T-helper 1 cell treated with Interleukin-12 subunit alpha and Interleukin-12 subunit beta and Interleukin-4 antibody, amounts not matched to agents 30 μg/mL and 1 μg/mL, for 36 hours (primary cell): ENCODE data around the gene C5orf15.
A peak's percentile ranks its signal among the peaks of the same experiment; 100 is the strongest.

ENCODE experiments used
- H3K27ac Mint-ChIP-seq: one replicate; pipeline ENCODE4 v1.8.0; 2021; ENCODE audit warnings: mild to moderate bottlenecking, mixed read lengths
- H3K27me3 Mint-ChIP-seq: one replicate; pipeline ENCODE4 v1.8.0; 2021; ENCODE audit warnings: low read depth, mixed read lengths
- H3K36me3 Mint-ChIP-seq: one replicate; pipeline ENCODE4 v1.8.0; 2021; ENCODE audit warnings: low read depth, mixed read lengths
- H3K4me1 Mint-ChIP-seq: one replicate; pipeline ENCODE4 v1.8.0; 2021; ENCODE audit warnings: low read depth, mixed read lengths
- H3K4me3 Mint-ChIP-seq: one replicate; pipeline ENCODE4 v1.8.0; 2021; ENCODE audit warnings: mild to moderate bottlenecking, moderate library complexity, mixed read lengths
- H3K9me3 Mint-ChIP-seq: one replicate; pipeline ENCODE4 v1.8.0; 2021; ENCODE audit warnings: mixed read lengths

Gene C5orf15

DNA sequence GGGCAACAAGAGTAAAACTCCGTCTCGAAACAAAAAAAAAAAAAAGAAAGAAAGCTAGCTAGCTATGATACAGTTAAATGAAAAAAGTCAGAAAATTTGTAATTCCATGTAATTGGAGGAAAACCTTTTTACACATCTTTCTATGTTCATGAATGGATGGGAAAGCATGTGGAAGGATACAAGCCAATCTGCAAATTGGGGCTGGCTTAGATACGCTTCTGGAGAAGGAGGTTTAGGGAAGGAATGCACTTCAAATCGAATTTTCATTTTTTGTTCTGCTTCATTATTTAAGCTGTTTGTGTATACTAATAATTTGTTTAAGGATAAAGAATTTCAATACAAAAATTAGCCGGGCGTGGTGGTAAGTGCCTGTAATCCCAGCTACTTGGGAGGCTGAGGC lies 29.6 kb upstream of the C5orf15 start:
- H3K4me3 Mint-ChIP-seq = no peak overlapping the region
- no peak overlapping the region for H3K27ac Mint-ChIP-seq
- peaks cover 55% of the 10 kb centered on the region for H3K4me1 Mint-ChIP-seq

GRCh38 chr5:133996683-133997252 lies 28.3 kb upstream of the C5orf15 start:
- peaks cover 4% of the 10 kb centered on the region for H3K36me3 Mint-ChIP-seq
- H3K27ac Mint-ChIP-seq = no peak overlapping the region
- no peaks in the 10 kb centered on the region for H3K27me3 Mint-ChIP-seq
- no peak overlapping the region for H3K4me3 Mint-ChIP-seq
- H3K4me1 Mint-ChIP-seq = peaks cover 52% of the 10 kb centered on the region
- H3K9me3 Mint-ChIP-seq = no peaks in the 10 kb centered on the region

More for the DNA sequence above, 29.6 kb upstream of the C5orf15 start:
- Mint-ChIP-seq H3K9me3 (no peaks in the 10 kb centered on the region), H3K27me3 (no peaks in the 10 kb centered on the region), H3K36me3 (peaks cover 4% of the 10 kb centered on the region)

DNA sequence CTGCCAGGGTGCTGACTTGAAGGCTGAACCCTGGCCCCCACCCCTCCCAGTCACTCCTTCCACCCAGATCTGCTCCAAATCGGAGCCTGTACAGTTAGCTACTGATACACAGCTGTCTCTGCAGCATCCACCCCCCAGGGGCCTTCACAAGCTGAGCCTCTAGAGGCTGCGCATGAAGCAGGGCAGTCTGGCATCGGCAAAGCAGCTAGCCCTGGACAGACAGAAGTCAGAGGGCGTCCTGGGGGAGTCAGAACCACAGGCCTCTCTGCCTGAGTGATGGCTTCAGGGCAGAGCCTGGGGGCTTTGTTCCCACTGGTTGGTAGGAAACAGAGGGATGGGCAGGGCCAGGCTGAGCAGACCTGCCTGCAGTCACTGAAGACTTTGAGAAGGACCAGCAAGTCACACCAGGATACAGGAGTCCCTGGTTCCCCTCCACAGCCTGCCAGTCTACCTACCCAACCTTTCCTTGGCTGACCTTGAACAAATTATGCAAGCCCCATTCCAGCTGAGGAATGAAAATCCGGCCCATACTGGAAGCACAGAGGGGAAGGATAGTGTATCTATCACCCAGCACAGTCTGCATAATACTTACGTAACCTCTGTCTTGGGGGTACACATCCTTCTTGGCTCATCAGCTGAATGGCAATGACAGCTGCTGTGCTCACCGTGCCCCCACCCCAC lies 27.6 kb upstream of the C5orf15 start:
- Mint-ChIP-seq H3K4me3 (no peak overlapping the region), H3K36me3 (peaks cover 9% of the 10 kb centered on the region), H3K27me3 (no peaks in the 10 kb centered on the region), H3K4me1 (peaks cover 49% of the 10 kb centered on the region), H3K9me3 (no peaks in the 10 kb centered on the region), H3K27ac (no peak overlapping the region)

DNA sequence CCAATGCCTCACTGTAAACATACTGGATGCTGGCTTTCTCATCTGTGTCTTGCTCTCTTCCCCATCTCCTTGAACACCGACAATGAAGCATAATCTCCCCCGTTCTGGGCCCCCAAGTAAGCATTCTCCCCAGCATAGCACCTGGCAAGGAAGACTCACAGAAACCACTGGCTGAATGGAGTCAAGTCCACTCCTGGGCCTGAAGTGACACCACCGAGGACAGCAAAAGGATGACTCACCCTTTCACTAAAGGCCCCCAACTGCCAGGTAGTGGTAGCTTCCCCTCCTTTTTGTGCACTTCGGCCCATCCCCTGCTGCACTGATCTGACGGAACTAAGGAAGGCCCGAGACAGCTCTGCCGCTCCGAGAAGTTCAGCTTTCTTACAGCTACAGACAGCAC lies 26.9 kb upstream of the C5orf15 start:
- peaks cover 48% of the 10 kb centered on the region for H3K4me1 Mint-ChIP-seq
- H3K27ac Mint-ChIP-seq = no peak overlapping the region
- H3K36me3 Mint-ChIP-seq = peaks cover 13% of the 10 kb centered on the region
- H3K27me3 Mint-ChIP-seq = no peaks in the 10 kb centered on the region
- no peak overlapping the region for H3K4me3 Mint-ChIP-seq
- H3K9me3 Mint-ChIP-seq = no peaks in the 10 kb centered on the region

DNA sequence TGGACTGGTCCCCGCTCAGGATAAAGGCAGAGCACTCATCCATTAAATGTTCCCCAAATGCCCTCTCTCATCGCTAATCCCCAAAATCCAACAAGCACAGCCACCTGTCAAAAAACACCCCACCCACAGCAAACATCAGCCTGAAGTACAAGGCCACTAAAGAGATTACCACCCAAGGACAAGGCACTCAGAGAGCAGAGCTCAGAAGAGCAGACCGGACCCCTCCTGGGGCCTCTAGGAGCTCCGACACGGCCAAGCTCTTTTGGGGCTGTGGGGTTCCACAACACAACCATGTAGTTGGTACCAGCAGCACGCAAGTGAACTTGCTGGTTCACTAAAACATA lies 26.5 kb upstream of the C5orf15 start:
- H3K27me3 Mint-ChIP-seq = no peaks in the 10 kb centered on the region
- no peaks in the 10 kb centered on the region for H3K9me3 Mint-ChIP-seq
- no peak overlapping the region for H3K4me3 Mint-ChIP-seq
- H3K4me1 Mint-ChIP-seq = peaks cover 48% of the 10 kb centered on the region
- H3K36me3 Mint-ChIP-seq = peaks cover 15% of the 10 kb centered on the region
- H3K27ac Mint-ChIP-seq = peak overlapping the region; percentile 22

GRCh38 chr5:133994297-133994989 lies 26.0 kb upstream of the C5orf15 start:
- peak overlapping the region; percentile 22 for H3K27ac Mint-ChIP-seq
- H3K4me1 Mint-ChIP-seq = peaks cover 43% of the 10 kb centered on the region
- H3K9me3 Mint-ChIP-seq = no peaks in the 10 kb centered on the region
- H3K36me3 Mint-ChIP-seq = peaks cover 15% of the 10 kb centered on the region
- H3K4me3 Mint-ChIP-seq = no peak overlapping the region
- no peaks in the 10 kb centered on the region for H3K27me3 Mint-ChIP-seq

GRCh38 chr5:133993185-133993936 lies 24.9 kb upstream of the C5orf15 start:
- H3K9me3 Mint-ChIP-seq = no peaks in the 10 kb centered on the region

DNA sequence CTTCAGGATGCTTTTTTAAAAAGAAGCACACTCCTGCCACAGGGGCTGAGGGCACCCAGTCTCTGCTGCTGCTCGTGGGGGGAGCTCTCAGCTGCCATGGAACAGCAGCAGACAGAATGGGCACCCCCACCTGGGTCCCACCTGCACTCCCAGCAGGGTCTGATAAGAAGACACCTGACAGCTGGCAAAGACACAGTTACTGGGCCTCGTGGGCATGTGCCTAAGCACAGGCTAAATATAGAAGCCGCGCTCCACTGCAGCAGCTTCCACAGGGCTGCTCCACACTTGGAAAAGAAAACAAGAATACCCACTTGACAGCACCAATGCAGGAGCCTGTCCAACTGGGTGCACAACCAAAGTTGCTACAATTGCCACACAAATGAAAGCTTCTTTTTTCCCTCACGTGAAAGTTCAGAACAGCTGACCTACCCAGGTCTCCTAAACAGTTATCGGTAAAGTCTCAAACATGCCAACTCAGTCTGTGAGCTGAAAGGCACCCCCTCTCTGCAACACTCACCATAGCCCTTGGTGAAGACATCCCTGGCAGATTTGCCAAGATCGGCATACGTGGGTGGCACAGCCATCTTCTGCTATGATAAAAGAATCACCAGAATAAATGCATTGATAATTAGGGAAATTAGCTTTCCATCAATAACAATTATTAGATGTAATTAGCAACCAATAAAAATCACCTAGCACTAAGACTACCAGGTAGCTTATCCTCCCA lies 24.2 kb upstream of the C5orf15 start:
- H3K27me3 Mint-ChIP-seq = no peaks in the 10 kb centered on the region
- no peak overlapping the region for H3K4me3 Mint-ChIP-seq
- H3K9me3 Mint-ChIP-seq = no peaks in the 10 kb centered on the region
- peaks cover 22% of the 10 kb centered on the region for H3K36me3 Mint-ChIP-seq
- no peak overlapping the region for H3K27ac Mint-ChIP-seq
- peaks cover 38% of the 10 kb centered on the region for H3K4me1 Mint-ChIP-seq

More at GRCh38 chr5:133993185-133993936, 24.9 kb upstream of the C5orf15 start:
- no peak overlapping the region for H3K27ac Mint-ChIP-seq
- H3K36me3 Mint-ChIP-seq = peaks cover 20% of the 10 kb centered on the region
- H3K27me3 Mint-ChIP-seq = no peaks in the 10 kb centered on the region
- H3K4me3 Mint-ChIP-seq = no peak overlapping the region
- peaks cover 42% of the 10 kb centered on the region for H3K4me1 Mint-ChIP-seq

- Mint-ChIP-seq H3K4me1 (peaks cover 31% of the 10 kb centered on the region), H3K4me3 (no peak overlapping the region), H3K27ac (no peak overlapping the region), H3K27me3 (no peaks in the 10 kb centered on the region), H3K36me3 (peaks cover 23% of the 10 kb centered on the region), H3K9me3 (no peaks in the 10 kb centered on the region)
Observed at GRCh38 chr5:133991171-133991910, 22.9 kb upstream of the C5orf15 start.

DNA sequence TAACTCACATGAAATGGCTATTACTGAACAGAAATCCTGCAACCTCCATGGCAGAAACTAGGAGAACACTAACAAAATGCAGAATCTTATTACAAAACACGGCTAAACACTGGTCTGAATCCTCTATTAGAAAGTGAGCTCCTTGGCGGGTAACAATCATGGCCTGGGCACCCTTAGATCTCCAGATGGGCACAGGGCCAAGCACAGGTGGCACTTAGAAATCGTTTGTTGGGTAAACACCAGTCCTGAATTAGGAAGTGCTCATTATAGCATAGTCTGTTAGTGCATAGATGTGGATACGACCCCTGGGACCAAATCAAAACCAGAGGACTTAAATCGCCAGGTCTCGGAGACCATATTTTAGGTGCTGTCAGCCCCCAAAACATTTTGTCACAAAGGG lies 22.0 kb upstream of the C5orf15 start:
- H3K27me3 Mint-ChIP-seq = no peaks in the 10 kb centered on the region
- H3K4me1 Mint-ChIP-seq = peaks cover 28% of the 10 kb centered on the region
- H3K9me3 Mint-ChIP-seq = no peaks in the 10 kb centered on the region
- H3K27ac Mint-ChIP-seq = no peak overlapping the region
- peaks cover 27% of the 10 kb centered on the region for H3K36me3 Mint-ChIP-seq
- H3K4me3 Mint-ChIP-seq = no peak overlapping the region

DNA sequence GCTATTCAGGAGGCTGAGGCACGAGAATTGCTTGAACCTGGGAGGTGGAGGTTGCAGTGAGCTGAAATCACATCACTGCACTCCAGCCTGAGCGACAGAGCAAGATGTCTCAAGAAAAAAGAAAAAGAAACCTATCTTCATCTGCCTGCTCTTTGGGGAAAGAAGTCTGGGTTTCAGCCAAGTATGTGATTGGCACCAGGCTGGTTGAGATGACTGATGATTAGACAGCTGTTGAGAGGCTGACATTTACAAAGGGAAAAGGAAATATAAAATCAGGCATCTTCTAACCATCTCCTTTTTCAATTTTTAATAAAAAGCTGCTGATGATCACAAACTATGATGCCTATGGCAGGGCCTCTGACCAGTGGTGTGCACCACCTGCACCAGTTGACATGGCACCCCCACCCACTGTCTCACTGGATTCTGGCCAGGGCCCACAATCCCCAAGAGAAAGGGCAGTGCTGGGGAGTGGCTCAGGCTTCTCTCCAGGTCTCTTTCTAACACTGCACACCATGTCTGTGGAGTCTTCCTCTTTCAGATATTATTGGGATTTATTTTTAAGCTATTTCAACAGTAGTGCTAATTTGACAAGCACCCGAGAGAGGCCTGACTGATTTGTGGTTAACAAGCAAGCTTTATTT lies 17.2 kb upstream of the C5orf15 start:
- Mint-ChIP-seq H3K36me3 (peaks cover 29% of the 10 kb centered on the region), H3K27me3 (no peaks in the 10 kb centered on the region), H3K4me3 (no peak overlapping the region), H3K27ac (no peak overlapping the region), H3K4me1 (peaks cover 8% of the 10 kb centered on the region), H3K9me3 (no peaks in the 10 kb centered on the region)

- peaks cover 28% of the 10 kb centered on the region for H3K36me3 Mint-ChIP-seq
- H3K9me3 Mint-ChIP-seq = no peaks in the 10 kb centered on the region
- no peak overlapping the region for H3K4me3 Mint-ChIP-seq
- H3K27me3 Mint-ChIP-seq = no peaks in the 10 kb centered on the region
- peaks cover 8% of the 10 kb centered on the region for H3K4me1 Mint-ChIP-seq
- no peak overlapping the region for H3K27ac Mint-ChIP-seq
Observed at GRCh38 chr5:133983674-133984073, 15.2 kb upstream of the C5orf15 start.

DNA sequence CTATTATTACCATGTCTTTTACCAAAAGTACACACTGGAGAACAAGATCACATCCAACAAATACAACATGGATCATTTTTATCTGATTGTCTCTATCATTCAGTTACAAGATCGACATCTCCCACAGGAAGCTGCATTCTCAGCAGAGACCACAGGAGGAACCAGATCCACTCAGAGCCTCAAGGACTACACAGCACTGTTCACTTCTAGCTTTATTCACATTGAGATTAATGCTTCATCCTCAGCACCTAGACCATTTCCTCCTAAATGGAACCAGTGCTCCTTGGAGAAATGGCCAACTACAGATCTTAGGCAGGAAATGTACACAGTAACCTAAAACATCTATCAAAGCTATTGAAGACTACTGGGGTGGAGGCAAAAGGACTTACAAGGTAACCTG lies 13.3 kb upstream of the C5orf15 start:
- H3K27ac Mint-ChIP-seq = no peak overlapping the region
- peaks cover 29% of the 10 kb centered on the region for H3K36me3 Mint-ChIP-seq

More for the DNA sequence above, 13.3 kb upstream of the C5orf15 start:
- Mint-ChIP-seq H3K27me3 (no peaks in the 10 kb centered on the region), H3K4me3 (no peak overlapping the region), H3K9me3 (no peaks in the 10 kb centered on the region), H3K4me1 (peaks cover 19% of the 10 kb centered on the region)
